IgD-negative memory B cell (primary cell): ENCODE results near the gene TPGS2. TPM values are rescaled to one million over a fixed set of nuclear protein-coding genes. Genes with fewer than 3 reads are reported as not detected.
A peak's percentile ranks its signal among the peaks of the same experiment; 100 is the strongest.
"Not testable (repeated sequence)": the region's sequence is repeated elsewhere in the genome, so short reads cannot be mapped to it uniquely, and the experiment has no call there.

Source experiments
- H3K27ac Mint-ChIP-seq, 3 donors: one replicate each; pipeline ENCODE4 v1.8.0; 2020 to 2022; ENCODE audit warnings: mild to moderate bottlenecking in 3 of 3, mixed read lengths in 3 of 3, moderate library complexity in 1 of 3
- H3K27me3 Mint-ChIP-seq: one replicate; pipeline ENCODE4 v1.8.0; 2021; ENCODE audit warnings: mixed read lengths
- H3K36me3 Mint-ChIP-seq: one replicate; pipeline ENCODE4 v1.8.0; 2020; ENCODE audit warnings: mild to moderate bottlenecking, mixed read lengths
- H3K4me1 Mint-ChIP-seq, 3 donors: one replicate each; pipeline ENCODE4 v1.8.0; 2020 to 2022; ENCODE audit warnings: mixed read lengths in 3 of 3, mild to moderate bottlenecking in 1 of 3
- H3K4me3 Mint-ChIP-seq, 4 donors: one replicate each; pipeline ENCODE4 v1.8.0; 2020 to 2022; ENCODE audit warnings: mild to moderate bottlenecking in 4 of 4, mixed read lengths in 4 of 4, moderate library complexity in 3 of 4
- H3K9me3 Mint-ChIP-seq, 3 donors: one replicate each; pipeline ENCODE4 v1.8.0; 2020 to 2021; ENCODE audit warnings: mixed read lengths in 3 of 3, mild to moderate bottlenecking in 1 of 3
- polyA plus RNA-seq: library from polyadenylated mRNA; unstranded; fragments of 300-500 nt; fragmentation: Illumina TruSeq; gene quantifications from one replicate; pipeline ENCODE4 v1.2.3, GENCODE V29; 2021

TPGS2 gene
- polyA plus RNA-seq, 1 donor from 2014 or later: 50.1 TPM

DNA sequence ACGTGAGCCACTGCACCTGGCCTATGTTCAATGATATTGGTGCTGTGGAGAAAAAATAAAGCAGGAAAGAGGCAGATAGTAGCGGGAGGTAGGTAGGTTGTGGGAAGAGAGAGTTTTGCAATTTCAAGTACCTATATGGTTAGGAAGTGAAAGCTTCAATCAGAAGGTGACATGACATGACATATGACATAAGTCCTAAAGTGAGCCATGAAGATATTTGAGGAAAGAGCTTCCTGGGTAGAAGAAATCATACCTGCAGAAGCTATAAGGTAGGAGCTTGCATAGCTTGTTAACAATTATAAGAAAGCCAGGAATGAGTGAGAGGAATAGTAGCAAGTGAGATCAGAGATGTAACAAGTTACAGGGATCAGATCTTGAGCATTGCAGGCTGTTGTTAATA, 4.3 kb upstream of the TPGS2 start:
- H3K27me3 Mint-ChIP-seq: no peaks in the 10 kb centered on the region
- H3K9me3 Mint-ChIP-seq: peaks cover 0 to 2% (median 0%) of the 10 kb centered on the region in 3 donors
- no peak overlapping the region for H3K4me3 Mint-ChIP-seq
- peak overlapping the region in 1 of 3 donors; percentile 34 for H3K27ac Mint-ChIP-seq
- peaks cover 13 to 21% (median 15%) of the 10 kb centered on the region in 3 donors for H3K4me1 Mint-ChIP-seq
- peaks cover 16% of the 10 kb centered on the region for H3K36me3 Mint-ChIP-seq

DNA sequence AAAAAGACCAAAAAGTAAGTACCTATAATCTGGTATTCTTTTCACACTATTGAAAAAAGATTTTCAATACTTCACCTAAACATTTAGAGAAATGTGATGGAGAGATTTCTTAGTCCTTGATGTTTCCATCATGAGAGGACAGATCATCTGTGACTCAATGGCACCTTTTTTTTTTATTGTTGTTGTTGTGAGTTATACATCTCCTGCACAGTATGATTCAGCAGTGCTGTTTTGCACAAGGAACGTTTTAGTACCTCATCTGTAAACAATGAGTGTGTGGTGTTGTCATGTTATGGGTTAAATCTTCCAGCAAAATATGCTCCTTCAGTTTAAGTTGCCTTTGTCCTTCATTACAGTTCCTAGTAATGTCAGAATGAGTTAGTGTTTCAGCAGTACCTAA, 2.3 kb upstream of the TPGS2 start:
- Mint-ChIP-seq H3K9me3 (no peaks in the 10 kb centered on the region), H3K4me1 (peaks cover 16 to 23% (median 21%) of the 10 kb centered on the region in 3 donors), H3K27ac (no peak overlapping the region), H3K36me3 (peaks cover 2% of the 10 kb centered on the region), H3K27me3 (no peaks in the 10 kb centered on the region), H3K4me3 (peak overlapping the region in 1 of 4 donors; percentile 89)

DNA sequence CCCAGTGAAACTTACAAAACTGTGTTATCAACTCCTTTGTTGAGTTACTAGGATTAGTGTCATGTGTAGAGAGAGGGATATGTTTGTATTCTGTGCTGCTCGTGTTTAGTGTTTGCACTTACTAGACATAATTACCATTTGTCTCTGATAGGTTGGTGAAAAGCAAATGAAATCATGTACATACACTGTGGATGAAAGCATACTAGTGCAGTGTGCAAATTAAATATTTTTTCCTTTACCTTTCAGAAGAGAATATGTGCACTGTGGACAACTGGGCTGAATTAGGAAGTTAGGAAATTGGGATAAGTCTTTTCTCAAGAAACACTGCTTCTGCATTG, 1.3 kb upstream of the TPGS2 start:
- H3K36me3 Mint-ChIP-seq: no peaks in the 10 kb centered on the region
- peak overlapping the region; percentile 75 to 94 (median 81) for H3K27ac Mint-ChIP-seq
- no peaks in the 10 kb centered on the region for H3K9me3 Mint-ChIP-seq
- peak overlapping the region; percentile 89 to 99 (median 96) for H3K4me3 Mint-ChIP-seq
- peaks cover 16 to 23% (median 21%) of the 10 kb centered on the region in 3 donors for H3K4me1 Mint-ChIP-seq
- H3K27me3 Mint-ChIP-seq: no peaks in the 10 kb centered on the region

DNA sequence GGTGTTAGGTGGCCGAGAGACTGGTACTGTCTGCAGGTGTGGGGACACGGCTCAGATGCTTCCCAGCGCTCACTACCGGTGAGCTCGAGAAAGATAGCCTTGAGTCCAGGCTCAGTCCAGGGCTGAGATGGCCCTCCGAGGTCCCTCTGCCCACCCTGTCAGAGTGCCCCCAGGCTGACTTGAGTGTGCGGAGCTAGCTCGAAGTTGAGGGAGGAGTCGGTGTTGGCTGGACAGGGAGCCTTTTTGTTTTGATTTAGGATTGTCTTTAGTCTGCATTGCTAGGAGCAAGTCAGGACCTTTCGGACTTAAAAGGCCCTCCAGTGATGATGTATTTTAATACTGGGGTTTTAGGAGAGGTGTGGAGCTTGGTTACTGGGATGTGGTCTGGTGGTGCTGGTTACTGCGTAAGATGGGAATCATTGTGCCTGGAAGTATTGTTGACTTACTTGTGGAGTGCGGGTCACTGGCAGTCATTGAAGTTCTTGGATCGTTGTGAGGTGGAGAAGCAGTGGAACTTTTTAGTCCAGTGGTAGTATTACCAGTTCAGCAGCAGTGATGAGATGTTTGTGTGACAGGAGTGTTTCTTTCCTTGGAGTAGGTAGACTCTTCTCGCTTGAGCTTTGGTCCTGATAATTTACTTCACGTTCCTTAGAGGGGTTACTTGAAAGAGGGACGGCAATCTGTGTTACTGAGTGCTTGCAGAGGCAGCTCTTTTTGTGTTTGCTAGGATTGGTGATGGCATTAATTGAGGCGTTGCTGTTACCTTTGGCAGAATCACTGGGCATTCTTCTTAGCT, 758 bp upstream of the TPGS2 start:
- no peaks in the 10 kb centered on the region for H3K27me3 Mint-ChIP-seq
- H3K4me1 Mint-ChIP-seq: peaks cover 16 to 23% (median 21%) of the 10 kb centered on the region in 3 donors
- H3K36me3 Mint-ChIP-seq: no peaks in the 10 kb centered on the region
- peak overlapping the region; percentile 75 to 94 (median 81) for H3K27ac Mint-ChIP-seq
- H3K4me3 Mint-ChIP-seq: peak overlapping the region; percentile 89 to 99 (median 96)
- no peaks in the 10 kb centered on the region for H3K9me3 Mint-ChIP-seq

DNA sequence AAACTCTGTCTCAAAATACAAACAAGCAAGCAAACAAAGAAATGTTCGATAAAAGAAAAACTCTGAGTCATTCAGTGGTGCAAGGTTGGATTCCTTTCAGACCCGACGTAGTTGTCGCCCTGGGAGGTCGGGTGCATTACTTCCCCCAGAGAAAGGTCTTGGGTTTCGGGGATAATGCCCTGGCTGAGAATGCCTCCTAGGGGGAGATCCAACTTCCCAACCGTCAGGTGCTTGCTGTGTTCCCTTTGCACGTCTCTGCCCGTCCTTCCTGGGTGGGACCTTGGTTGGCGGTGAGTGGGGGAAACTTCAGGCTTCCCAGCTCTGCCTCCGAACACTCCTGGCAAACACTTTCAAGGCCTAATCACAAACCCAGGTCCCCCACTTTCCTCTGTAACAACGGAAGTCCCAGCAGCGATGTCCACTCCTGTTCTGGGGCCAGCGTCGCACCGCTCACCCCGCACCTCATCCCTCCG, 609 bp downstream of the TPGS2 start:
- Mint-ChIP-seq H3K36me3 (no peaks in the 10 kb centered on the region), H3K4me3 (peak overlapping the region; percentile 89 to 99 (median 96)), H3K9me3 (no peaks in the 10 kb centered on the region), H3K27ac (peak overlapping the region; percentile 81 to 96 (median 86)), H3K27me3 (no peaks in the 10 kb centered on the region), H3K4me1 (peaks cover 16 to 23% (median 21%) of the 10 kb centered on the region in 3 donors)

DNA sequence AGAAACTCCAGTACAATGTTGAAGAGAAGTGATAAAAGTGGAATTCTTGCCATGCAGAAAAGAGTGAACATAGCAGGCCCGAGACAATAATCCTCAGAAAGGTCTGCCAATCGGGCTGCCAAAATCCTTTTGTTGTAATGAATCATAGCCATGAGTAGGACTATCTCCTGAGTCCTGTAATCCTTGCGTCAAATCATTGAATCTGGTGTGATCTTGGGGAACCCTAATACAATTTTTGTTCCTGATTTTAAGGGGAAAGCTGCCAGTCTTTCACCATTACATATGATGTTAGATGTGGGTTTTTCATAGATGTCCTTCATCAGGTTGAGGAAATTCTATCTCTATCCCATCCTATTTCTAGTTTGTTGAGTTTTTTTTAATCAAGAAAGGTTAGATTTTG, 2.2 kb downstream of the TPGS2 start:
- no peaks in the 10 kb centered on the region for H3K9me3 Mint-ChIP-seq
- no peak overlapping the region for H3K27ac Mint-ChIP-seq
- H3K27me3 Mint-ChIP-seq: no peaks in the 10 kb centered on the region
- H3K4me3 Mint-ChIP-seq: peak overlapping the region in 1 of 4 donors; percentile 31
- H3K36me3 Mint-ChIP-seq: no peaks in the 10 kb centered on the region
- H3K4me1 Mint-ChIP-seq: peaks cover 14 to 23% (median 21%) of the 10 kb centered on the region in 3 donors

DNA sequence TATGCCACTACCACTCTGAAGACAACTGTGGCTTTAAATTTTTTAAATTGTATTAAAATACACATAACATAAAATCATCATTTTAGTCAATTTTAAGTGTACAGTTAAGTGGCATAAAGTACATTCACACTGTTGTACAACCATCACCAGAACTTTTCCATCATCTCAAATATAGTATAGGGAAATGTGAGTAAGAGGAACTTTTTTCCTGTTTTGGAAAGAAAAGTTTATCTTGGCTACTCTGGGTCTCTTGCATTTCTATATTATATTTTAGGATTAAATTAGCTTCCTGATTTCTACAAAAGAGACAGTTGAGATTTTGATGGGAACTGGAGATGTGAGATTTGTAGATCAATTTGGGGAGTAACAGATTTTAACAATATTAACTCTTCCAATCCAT, 3.3 kb downstream of the TPGS2 start:
- Mint-ChIP-seq H3K4me1 (peaks cover 12 to 19% (median 14%) of the 10 kb centered on the region in 3 donors), H3K36me3 (no peaks in the 10 kb centered on the region), H3K27ac (no peak overlapping the region), H3K27me3 (no peaks in the 10 kb centered on the region), H3K9me3 (no peaks in the 10 kb centered on the region), H3K4me3 (no peak overlapping the region)

DNA sequence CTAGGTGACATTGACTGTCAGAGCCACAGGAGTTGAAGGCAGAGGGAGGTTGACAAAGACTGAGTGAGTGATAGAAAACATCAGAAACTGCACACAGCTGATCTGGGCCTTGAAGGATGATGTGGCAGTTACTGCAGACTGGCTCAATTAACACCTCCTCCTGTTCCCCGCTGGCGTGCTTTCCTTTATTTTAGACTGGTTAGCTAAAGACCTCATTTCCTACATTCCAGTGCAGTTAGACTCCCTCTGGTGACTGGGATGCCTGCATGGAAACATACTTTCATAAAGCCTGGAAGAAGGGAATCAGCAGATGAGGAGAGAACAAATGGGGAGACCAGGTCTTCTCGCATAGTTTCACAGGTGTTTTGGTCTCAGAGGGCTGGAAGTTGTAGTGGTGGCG, 7.1 kb downstream of the TPGS2 start:
- no peaks in the 10 kb centered on the region for H3K27me3 Mint-ChIP-seq
- no peak overlapping the region for H3K27ac Mint-ChIP-seq
- H3K4me1 Mint-ChIP-seq: no peaks in the 10 kb centered on the region
- H3K4me3 Mint-ChIP-seq: no peak overlapping the region
- peaks cover 4% of the 10 kb centered on the region for H3K36me3 Mint-ChIP-seq
- H3K9me3 Mint-ChIP-seq: no peaks in the 10 kb centered on the region

DNA sequence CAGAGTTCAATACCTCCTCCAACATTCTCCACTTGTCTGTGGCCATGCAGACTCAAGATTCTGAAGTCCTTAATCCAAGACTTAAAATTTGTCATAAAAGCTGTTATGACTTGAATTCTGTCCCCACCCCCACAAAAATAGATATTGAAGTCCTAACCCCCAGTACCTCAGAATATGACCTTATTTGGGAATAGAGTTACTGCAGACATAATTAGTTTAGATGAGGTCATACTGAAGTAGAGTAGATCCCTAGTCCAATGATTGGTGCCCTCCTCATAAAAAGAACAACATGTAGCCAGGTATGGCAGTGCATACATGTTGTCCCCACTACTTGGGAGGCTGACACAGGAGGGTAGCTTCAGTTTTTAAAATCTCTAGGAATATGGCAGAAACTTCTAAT, 9.2 kb downstream of the TPGS2 start:
- H3K36me3 Mint-ChIP-seq: peaks cover 4% of the 10 kb centered on the region
- no peak overlapping the region for H3K4me3 Mint-ChIP-seq
- no peaks in the 10 kb centered on the region for H3K27me3 Mint-ChIP-seq
- H3K27ac Mint-ChIP-seq: no peak overlapping the region
- no peaks in the 10 kb centered on the region for H3K9me3 Mint-ChIP-seq
- H3K4me1 Mint-ChIP-seq: no peaks in the 10 kb centered on the region

DNA sequence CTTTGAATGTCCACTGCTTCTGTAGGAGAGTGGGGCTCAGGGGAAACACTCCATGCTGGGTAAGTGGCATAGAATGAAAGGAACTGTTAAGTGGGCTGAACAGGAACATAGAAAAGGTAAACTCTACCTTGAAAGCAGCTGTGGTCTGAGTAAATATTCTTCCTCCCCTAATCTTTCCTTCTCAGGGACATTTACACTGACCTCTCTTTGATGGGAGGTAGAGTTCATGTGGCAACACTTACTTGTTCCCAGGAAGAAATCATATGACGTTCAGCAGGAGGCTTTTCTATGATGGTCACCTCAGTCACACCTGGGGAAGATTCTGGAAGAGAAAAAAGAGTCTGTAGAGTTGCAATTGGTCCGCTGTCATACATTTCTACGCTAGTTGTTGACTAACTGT, 10.2 kb downstream of the TPGS2 start:
- no peak overlapping the region for H3K27ac Mint-ChIP-seq
- no peaks in the 10 kb centered on the region for H3K4me1 Mint-ChIP-seq
- H3K36me3 Mint-ChIP-seq: peaks cover 4% of the 10 kb centered on the region
- no peaks in the 10 kb centered on the region for H3K27me3 Mint-ChIP-seq
- H3K4me3 Mint-ChIP-seq: no peak overlapping the region
- no peaks in the 10 kb centered on the region for H3K9me3 Mint-ChIP-seq

DNA sequence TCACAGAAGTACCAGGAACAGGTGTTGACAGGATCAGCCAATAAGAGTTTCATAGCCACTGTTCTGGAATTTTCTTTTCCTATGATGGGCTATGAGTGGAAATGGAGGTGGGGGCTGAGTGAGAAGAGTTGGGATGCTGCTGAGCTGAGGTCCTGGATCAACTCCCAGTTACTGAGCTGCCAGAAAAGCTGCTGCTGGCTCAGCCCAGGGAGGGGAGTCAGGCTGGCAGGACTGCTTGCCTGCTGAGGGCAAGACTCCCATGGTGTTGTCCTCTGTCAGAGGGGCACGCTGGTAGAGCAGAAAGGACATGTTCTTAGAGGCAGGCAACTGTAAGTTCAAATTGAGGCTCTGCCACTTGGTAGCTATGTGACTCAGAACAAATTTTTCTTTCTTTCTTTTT, 11.8 kb downstream of the TPGS2 start:
- no peak overlapping the region for H3K4me3 Mint-ChIP-seq
- H3K4me1 Mint-ChIP-seq: no peaks in the 10 kb centered on the region
- H3K9me3 Mint-ChIP-seq: no peaks in the 10 kb centered on the region
- no peaks in the 10 kb centered on the region for H3K27me3 Mint-ChIP-seq
- H3K27ac Mint-ChIP-seq: no peak overlapping the region
- H3K36me3 Mint-ChIP-seq: peaks cover 4% of the 10 kb centered on the region

DNA sequence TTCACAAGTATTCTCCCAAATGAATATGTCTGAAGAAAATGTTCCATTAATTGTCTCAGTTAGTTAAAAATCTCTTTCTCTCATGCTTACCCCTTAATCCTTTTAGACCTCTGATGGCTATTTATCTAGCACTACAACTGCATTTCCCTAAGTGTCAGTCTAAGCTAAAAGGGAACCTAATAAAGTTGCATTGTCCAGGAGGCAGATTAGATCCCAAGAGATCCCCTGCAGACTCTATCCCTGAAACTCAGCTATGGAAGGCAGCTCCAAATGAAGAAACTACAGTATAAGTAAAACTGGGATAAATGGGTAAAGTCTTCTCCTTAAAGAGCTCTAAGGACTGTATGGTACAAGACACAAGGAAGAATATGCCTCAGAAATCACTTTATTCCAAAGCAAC, 12.7 kb downstream of the TPGS2 start:
- not testable (repeated sequence) for H3K27me3 Mint-ChIP-seq, H3K9me3 Mint-ChIP-seq, H3K36me3 Mint-ChIP-seq, H3K4me3 Mint-ChIP-seq, H3K4me1 Mint-ChIP-seq, H3K27ac Mint-ChIP-seq

DNA sequence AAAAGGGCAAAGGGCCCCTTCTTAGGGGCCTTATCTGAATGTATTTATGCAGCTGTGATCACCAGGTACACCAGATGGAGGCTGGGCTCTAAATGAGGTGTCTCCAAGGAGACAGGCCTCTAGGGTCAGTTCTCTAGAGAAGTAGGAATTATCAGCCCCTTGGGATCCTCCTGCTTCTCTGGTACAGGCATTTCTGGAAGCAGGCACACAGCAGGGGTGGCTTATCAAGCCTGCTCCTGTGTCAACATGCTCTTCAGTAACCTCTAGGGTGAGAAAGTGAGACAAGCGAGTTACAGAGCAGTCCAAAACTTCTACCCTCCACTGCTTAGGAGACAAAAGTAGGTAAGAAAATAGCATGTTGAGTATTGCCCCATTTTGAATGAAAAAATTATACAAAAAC, 13.8 kb downstream of the TPGS2 start:
- H3K27me3 Mint-ChIP-seq: no peaks in the 10 kb centered on the region
- H3K27ac Mint-ChIP-seq: no peak overlapping the region
- peaks cover 3% of the 10 kb centered on the region for H3K36me3 Mint-ChIP-seq

DNA sequence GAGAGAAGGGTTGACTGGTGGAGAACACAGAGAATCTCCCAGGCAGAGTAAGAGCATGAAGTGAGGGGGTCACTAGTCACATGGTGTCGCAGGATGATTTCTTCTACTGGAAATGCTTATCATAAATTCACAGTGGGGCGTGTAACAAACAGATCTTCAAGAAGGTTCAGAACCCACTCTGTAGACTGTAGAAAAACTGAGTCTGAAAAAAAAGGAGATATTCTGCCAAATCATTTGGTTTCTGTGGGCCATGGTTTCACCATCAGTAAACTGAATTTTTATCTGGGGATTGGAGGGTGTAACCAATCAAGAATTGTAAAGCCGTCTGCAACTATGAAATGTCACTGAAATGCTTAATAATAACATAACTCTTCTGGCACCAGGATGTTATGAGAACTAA, 15.0 kb downstream of the TPGS2 start:
- Mint-ChIP-seq H3K4me3 (no peak overlapping the region), H3K27me3 (no peaks in the 10 kb centered on the region), H3K27ac (no peak overlapping the region), H3K36me3 (peaks cover 2% of the 10 kb centered on the region), H3K4me1 (peaks cover 3 to 4% (median 3%) of the 10 kb centered on the region in 3 donors), H3K9me3 (no peaks in the 10 kb centered on the region)

More for the DNA sequence above, 13.8 kb downstream of the TPGS2 start:
- H3K4me1 Mint-ChIP-seq: no peaks in the 10 kb centered on the region
- no peaks in the 10 kb centered on the region for H3K9me3 Mint-ChIP-seq
- no peak overlapping the region for H3K4me3 Mint-ChIP-seq

DNA sequence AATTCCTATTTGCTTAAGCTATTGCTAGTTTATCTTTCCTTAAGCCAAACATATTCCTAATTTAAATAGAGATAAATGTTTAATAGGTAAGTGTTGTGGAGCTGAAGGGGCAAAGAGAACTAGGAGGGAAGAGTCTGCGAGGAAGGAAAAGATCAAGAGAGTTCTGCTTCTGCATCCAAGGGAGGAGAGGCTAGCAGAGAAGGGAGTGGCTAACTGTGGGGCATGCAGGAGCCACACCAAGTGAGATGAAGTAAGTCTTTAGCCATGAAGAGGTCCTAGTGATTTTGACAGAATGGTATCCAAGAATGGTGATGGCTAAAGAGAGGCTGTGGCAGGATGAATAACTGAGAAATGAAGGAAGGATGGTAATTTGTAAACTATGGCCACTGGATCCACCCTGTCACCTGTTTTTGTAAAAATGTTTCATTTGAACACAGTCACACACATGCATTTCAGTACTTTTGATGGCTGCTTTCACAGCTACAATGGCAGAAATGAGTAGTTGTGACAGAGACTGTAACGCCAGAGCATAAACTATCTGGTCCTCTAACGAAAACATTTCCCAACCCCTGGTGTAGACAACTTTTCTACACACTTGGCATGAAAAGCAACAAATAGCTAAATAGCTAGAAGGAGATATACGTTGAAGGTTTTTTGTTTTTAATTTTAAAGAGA, 15.6 kb downstream of the TPGS2 start:
- Mint-ChIP-seq H3K36me3 (peaks cover 2% of the 10 kb centered on the region), H3K4me3 (no peak overlapping the region), H3K9me3 (no peaks in the 10 kb centered on the region), H3K27me3 (no peaks in the 10 kb centered on the region), H3K4me1 (peaks cover 3 to 4% (median 3%) of the 10 kb centered on the region in 3 donors), H3K27ac (peak overlapping the region in 1 of 3 donors; percentile 57)
